NT2/D1 (cell line): Measurements from ENCODE around the gene MYBPC1.

Experiments
- SUZ12 ChIP-seq: IDR thresholded peaks from 2 replicates; pipeline ENCODE4 v1.6.1; 2011; ENCODE audit not compliant: insufficient read length, insufficient read depth; ENCODE audit errors: extremely low read depth
- YY1 ChIP-seq: IDR thresholded peaks from 2 replicates; pipeline ENCODE4 v1.6.1; 2011; ENCODE audit not compliant: insufficient read length, insufficient read depth
- ZNF274 ChIP-seq: IDR thresholded peaks from 2 replicates; pipeline ENCODE4 v1.6.1; 2011; ENCODE audit warnings: mild to moderate bottlenecking, low read depth, low read length

GRCh38 chr12:101592448-101592847, 2.3 kb upstream of the MYBPC1 start:
- TF ChIP-seq SUZ12 (no peak), ZNF274 (no peak), YY1 (no peak)
